ENCODE measurements around the gene SLC26A2. TPM values are rescaled to one million over a fixed set of nuclear protein-coding genes. Genes with fewer than 3 reads are reported as not detected.

The SLC26A2 gene
- total RNA-seq, 1 donor from 2014 or later = 18.9 TPM

- Histone ChIP-seq H3K4me3 (no peak overlapping the region), H3K4me1 (no peaks in the 10 kb centered on the region), H3K36me3 (no peaks in the 10 kb centered on the region), H3K9me3 (no peaks in the 10 kb centered on the region), H3K27ac (no peak overlapping the region), H3K27me3 (no peaks in the 10 kb centered on the region)
- DNase-seq (no peak), ATAC-seq (no peak)
- intact Hi-C loops (cut with DNase I) = no loop called here
- TF ChIP-seq, protein P1, sequence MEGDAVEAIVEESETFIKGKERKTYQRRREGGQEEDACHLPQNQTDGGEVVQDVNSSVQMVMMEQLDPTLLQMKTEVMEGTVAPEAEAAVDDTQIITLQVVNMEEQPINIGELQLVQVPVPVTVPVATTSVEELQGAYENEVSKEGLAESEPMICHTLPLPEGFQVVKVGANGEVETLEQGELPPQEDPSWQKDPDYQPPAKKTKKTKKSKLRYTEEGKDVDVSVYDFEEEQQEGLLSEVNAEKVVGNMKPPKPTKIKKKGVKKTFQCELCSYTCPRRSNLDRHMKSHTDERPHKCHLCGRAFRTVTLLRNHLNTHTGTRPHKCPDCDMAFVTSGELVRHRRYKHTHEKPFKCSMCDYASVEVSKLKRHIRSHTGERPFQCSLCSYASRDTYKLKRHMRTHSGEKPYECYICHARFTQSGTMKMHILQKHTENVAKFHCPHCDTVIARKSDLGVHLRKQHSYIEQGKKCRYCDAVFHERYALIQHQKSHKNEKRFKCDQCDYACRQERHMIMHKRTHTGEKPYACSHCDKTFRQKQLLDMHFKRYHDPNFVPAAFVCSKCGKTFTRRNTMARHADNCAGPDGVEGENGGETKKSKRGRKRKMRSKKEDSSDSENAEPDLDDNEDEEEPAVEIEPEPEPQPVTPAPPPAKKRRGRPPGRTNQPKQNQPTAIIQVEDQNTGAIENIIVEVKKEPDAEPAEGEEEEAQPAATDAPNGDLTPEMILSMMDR (IDR thresholded peaks at IDR 0.05) = no peak
Observed at GRCh38 chr5:149924486-149924885, 36.1 kb upstream of the SLC26A2 start.

DNA sequence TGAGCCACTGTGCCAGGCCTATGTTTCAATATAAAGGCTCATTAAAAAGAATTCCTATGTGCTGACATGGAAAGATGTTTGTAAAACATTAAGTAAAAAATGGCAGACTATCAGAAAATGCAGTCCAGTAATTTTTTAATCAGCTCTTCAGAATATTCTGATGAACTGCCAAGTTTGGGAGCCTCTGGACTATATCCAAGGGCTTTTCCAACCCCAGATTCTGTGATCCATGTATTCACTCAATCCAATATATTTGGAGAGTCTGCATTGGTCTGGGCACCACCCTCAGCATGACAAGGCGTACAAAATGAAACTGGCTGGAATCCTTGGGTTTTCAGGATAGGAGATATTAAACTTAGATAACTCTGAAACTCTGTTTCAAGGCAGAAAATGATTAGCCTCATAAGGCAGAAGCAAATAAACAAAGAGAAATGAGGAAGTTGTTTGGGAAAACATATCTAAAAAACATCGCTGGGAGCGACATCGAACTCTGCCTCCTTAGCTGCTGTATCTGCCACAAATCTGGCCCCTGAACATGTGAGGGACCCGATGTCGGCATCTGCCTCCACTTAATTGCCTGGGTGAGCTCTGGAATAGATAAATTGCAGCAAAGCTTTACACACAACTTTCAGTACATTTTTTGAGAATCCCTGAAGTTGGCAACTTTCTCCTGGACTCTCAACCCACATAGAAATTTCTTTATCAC is 30.4 kb upstream of the SLC26A2 start:
- H3K4me3 ChIP-seq = peak overlapping the region; percentile 34
- ATAC-seq (no peak), DNase-seq (no peak)
- no peaks in the 10 kb centered on the region for H3K4me1 ChIP-seq
- H3K27ac ChIP-seq = peak overlapping the region; percentile 2
- TF ChIP-seq, protein P1 (IDR thresholded peaks at IDR 0.05) = no peak
- no peaks in the 10 kb centered on the region for H3K27me3 ChIP-seq
- intact Hi-C loops (cut with DNase I) = no loop called here
- H3K36me3 ChIP-seq = no peaks in the 10 kb centered on the region
- no peaks in the 10 kb centered on the region for H3K9me3 ChIP-seq

- H3K9me3 ChIP-seq = no peaks in the 10 kb centered on the region
- H3K27me3 ChIP-seq = no peaks in the 10 kb centered on the region
- H3K4me1 ChIP-seq = no peaks in the 10 kb centered on the region
- H3K27ac ChIP-seq = no peak overlapping the region
- TF ChIP-seq, protein P1 (IDR thresholded peaks at IDR 0.05) = no peak
- no peak for DNase-seq
- no peaks in the 10 kb centered on the region for H3K36me3 ChIP-seq
- peak overlapping the region; percentile 34 for H3K4me3 ChIP-seq
- ATAC-seq = no peak
- intact Hi-C loops (cut with DNase I) = no loop called here
Observed at GRCh38 chr5:149930749-149931574, 29.6 kb upstream of the SLC26A2 start.

GRCh38 chr5:149931992-149932436 is 28.5 kb upstream of the SLC26A2 start:
- no peak for DNase-seq

GRCh38 chr5:149932445-149933350 is 27.9 kb upstream of the SLC26A2 start:
- peaks cover under 1% of the 10 kb centered on the region for H3K4me1 ChIP-seq
- TF ChIP-seq, protein P1 (IDR thresholded peaks at IDR 0.05) = peak; percentile 39
- no peaks in the 10 kb centered on the region for H3K27me3 ChIP-seq
- H3K4me3 ChIP-seq = peak overlapping the region; percentile 27
- H3K9me3 ChIP-seq = no peaks in the 10 kb centered on the region
- no peak for DNase-seq
- H3K36me3 ChIP-seq = no peaks in the 10 kb centered on the region
- peak; percentile 73 for ATAC-seq
- H3K27ac ChIP-seq = peak overlapping the region; percentile 43
- intact Hi-C loops (cut with DNase I) = no loop called here

More at GRCh38 chr5:149931992-149932436, 28.5 kb upstream of the SLC26A2 start:
- Histone ChIP-seq H3K4me1 (no peaks in the 10 kb centered on the region), H3K4me3 (peak overlapping the region; percentile 27), H3K36me3 (no peaks in the 10 kb centered on the region), H3K27me3 (no peaks in the 10 kb centered on the region), H3K27ac (peak overlapping the region; percentile 43), H3K9me3 (no peaks in the 10 kb centered on the region)
- intact Hi-C loops (cut with DNase I) = no loop called here
- TF ChIP-seq, protein P1 (IDR thresholded peaks at IDR 0.05) = no peak
- ATAC-seq = no peak

All from upper lobe of right lung (tissue), 1 donor.